GM21737 (cell line): ENCODE data around the gene MOB2.
"Not testable (repeated sequence)": the region's sequence is repeated elsewhere in the genome, so short reads cannot be mapped to it uniquely, and the experiment has no call there.

ENCODE experiments used
- ATAC-seq: cut with Tn5 transposase; IDR thresholded peaks from one replicate; pipeline ENCODE4 v1.9.1; 2021; ENCODE audit warnings: mild to moderate bottlenecking, moderate library complexity; ENCODE audit not compliant: unreplicated experiment

MOB2 gene

DNA sequence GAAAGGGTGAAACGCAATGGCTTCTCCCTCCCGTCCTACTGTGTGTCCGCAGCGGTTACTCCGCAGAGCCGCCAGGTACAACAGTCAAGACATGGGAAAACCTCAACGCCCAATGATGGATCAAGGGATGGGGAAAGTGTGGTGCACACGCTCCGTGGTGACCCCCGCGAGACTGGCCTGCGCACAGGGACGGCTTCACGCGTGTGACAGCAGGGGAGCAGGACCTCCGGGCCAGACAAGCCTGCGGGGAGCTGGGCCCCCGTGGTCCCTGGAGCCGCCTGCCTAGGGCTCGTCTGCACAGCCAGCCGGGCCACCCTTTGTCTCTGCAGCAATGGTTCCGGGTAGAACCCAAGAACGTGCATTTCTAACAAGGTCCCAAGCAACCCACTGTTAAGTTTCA is 31.7 kb upstream of the MOB2 start:
- ATAC-seq = no peak

GRCh38 chr11:1517117-1518005 is 30.8 kb upstream of the MOB2 start:
- no peak for ATAC-seq

DNA sequence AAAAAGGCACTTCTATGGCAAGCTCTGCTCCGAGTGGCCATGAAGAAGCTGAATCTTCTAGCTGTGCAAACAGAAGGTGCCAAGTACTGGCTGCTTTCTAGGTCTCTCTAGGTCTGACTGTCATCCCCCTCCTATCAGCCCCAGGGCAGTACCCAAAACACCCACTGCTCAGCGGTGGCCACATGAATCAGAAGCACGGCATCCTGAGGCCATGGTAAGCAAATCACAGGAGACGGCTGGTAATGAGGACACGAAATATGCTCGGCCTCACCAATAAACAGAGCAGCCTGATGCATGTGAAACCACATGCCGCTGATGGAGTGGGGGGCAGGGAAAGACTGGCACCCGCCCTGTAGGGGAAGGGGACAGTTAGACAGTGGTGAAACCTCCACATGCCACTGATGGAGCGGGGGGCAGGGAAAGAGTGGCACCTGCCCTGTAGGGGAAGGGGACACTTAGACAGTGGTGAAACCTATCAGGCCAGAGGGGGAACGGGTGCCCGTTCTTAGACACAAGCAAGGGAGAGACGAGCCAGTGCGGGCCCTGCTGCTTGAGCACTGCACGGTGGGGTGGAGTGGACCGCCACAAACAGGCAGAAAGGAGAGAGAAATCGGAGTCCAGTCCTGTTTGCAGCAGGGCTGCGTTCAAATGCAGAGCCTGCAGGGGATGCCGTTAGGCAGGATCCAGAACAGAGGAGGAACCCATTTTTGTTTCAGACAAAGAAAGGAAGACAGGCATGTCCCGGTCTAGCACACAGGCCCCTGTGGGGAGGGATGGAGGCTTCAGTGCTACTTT is 29.9 kb upstream of the MOB2 start:
- ATAC-seq = no peak

DNA sequence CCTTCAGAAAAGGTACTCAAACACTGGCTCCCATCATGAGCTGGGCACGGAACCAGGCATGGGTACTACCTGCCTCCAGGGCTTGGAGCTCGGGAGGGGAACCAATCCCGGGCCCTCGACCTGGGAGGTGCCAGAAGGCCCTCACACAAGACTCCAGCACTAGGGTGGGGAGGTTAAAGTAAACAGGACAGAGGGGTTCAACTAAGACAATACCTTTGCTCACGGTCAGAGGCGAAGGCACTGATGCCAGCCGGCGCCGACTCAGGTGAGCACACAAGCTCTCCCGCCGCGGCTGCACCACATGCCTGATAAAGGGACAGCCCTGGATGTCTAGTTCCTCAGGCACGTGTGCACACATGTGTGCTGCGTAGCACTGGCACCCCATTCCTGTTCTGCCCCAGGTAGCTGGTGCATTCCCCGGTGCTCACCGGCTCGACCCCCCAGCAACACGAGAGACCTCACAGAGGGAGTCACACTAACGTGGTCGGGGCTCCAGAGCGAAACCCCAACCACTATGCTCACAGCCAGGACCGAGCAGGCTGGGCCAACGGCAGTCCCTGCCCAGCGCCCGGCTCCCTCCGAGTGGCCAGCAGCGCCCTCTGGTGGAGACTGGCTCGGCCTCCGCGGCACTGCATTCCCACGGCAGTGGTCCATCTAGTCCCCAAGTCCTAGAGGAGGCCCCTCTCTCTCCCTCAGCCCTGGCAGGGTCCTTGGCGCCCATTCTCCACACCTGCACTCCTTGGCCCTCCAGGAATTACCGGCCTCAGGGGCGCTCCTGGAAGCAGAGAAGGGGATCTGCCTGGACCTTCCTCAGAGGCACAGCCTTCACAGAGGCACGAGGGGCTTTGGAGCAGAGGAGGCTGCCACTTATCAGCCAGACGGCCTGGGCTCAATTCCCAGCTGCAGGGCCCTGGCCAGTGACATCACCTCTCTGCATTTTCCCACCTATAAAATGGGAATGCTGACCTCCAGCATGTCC is 28.8 kb upstream of the MOB2 start:
- ATAC-seq = no peak

GRCh38 chr11:1514336-1515061 is 27.9 kb upstream of the MOB2 start:
- ATAC-seq = no peak

GRCh38 chr11:1513326-1514296 is 27.0 kb upstream of the MOB2 start:
- no peak for ATAC-seq

- ATAC-seq = not testable (repeated sequence)
Observed at GRCh38 chr11:1512531-1513258, 26.1 kb upstream of the MOB2 start.

GRCh38 chr11:1511937-1512496 is 25.4 kb upstream of the MOB2 start:
- no peak for ATAC-seq

- ATAC-seq = no peak
Observed at GRCh38 chr11:1510928-1511327, 24.3 kb upstream of the MOB2 start.

DNA sequence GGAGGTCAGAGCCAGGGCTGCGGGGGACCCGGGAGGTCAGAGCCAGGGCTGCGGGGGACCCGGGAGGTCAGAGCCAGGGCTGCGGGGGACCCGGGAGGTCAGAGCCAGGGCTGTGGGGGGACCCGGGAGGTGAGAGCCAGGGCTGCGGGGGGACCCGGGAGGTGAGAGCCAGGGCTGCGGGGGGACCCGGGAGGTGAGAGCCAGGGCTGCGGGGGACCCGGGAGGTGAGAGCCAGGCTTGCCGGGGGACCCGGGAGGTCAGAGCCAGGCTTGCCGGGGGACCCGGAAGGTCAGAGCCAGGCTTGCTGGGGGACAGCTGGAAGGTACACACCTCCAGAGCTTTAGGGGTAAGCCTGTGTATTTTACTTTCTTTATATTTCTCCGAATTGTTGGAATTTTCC is 23.8 kb upstream of the MOB2 start:
- not testable (repeated sequence) for ATAC-seq

GRCh38 chr11:1509626-1510255 is 23.2 kb upstream of the MOB2 start:
- ATAC-seq = no peak

DNA sequence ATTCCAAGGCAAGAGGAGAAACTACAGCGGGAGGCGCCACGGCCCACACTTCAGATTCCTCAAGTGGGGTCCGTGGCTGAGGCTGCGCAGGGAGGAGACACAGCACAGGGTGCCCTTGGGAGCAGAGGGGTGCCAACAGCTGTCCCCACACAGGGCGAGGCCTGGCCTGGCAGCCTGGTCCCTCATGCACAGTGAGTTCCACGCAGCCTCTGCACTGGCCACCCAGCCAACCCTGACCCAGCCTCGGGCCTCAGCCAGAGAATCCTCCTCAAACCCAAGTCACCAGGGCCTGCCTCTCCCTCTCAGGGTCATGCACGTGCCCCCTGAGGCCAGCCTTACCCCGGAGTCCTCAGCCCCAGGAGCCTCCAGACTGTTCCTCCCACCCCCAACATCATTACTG is 22.4 kb upstream of the MOB2 start:
- no peak for ATAC-seq

DNA sequence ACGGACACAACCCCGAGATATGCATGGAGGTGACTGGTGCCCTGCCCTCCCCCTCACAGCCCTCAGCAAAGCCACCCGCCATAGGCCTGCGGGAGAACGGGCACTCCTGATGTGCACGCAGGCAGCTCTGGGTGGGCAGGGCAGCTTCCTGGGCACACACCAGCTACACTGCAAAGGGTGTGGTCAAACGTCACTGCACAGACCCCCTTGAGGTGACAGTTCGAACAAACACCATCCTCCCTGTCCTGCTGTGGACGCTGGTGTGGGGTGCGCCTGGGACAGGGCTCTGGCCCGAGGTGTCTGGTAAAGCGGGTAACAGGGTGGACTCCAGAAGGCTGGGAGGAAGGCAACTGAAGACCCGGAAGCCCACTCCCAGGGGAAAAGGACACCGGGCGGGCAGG is 21.9 kb upstream of the MOB2 start:
- no peak for ATAC-seq

DNA sequence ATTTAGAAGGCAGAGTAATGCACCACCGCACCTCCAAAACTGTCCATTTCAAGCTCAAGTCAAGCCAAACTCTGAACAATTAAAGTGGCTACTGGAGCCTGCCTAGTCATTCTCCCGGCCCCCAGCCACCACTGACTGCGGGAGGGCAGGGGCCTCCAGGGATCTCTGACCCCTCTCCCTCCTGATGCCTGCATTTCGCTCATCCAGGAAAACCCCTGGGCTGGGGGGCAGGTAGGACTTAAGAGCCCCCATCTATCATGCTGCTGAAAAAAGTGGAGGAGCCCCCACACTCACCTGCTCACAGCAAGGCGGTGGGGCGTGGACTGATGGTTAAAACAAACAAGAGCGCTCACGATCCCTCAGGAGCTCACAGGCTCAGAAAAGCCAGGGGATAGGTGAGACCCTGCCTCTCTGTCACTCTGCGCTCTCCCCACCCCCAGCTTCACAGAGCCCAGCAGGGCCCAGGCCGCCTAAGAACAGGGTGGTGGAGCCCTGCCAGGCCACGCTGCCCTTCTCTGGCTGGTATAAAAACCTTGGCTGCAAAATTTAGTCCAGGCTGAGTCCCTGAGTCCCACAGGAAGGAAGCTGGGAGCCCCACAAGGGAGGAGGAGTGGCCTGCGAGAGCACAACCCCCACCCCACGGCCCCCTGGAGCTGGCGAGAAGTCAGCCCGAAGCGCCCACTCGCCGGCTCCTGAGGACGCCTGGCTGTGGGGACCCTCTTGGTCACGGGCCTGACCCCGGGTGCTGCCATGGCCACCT is 21.0 kb upstream of the MOB2 start:
- ATAC-seq = no peak

DNA sequence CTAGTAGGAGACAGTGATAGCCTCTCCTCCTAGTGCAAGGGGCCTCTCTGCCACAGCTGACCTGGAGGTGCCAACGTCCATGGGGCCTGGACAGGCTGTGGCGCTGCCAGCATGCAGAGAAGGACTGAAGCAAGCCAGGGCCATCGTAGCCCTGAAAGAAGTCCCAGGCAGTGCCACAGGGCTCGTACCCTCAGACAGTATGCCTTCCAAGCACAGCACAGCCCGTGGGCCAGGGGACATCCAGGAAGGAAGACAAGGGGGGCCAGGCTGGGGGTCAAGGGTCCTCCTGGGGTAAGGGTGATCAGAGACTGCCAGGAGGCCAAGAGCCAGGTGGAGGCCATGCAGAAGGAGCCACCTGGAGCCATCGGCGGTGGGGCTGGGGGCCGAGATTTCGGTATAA is 20.4 kb upstream of the MOB2 start:
- no peak for ATAC-seq

GRCh38 chr11:1505480-1505879 is 18.9 kb upstream of the MOB2 start:
- ATAC-seq = no peak
